Spleen (tissue), 11 donors: Measurements from ENCODE around the gene MAMDC2. TPM values are rescaled to one million over a fixed set of nuclear protein-coding genes. Genes with fewer than 3 reads are reported as not detected.

ENCODE experiments used
- DNase-seq: peaks from one replicate; pipeline ENCODE4 v3.0.0-alpha.2; 2020
- H3K27ac ChIP-seq, 8 donors: fragments of 200-600 bp; sonication (generic) in 7 of 8; 1 replicate in 4 of 8; 2 replicates in 4 of 8; pipeline versions ENCODE4 v1.5.0 to v1.8.0; 2016 to 2021; ENCODE audit warnings: inconsistent platforms in 4 of 8, mild to moderate bottlenecking in 4 of 8, moderate library complexity in 1 of 8
- H3K27me3 ChIP-seq, 7 donors: fragments of 200-600 bp; sonication (generic) in 6 of 7; replicated peaks in 1 of 7; 1 replicate in 4 of 7; 2 replicates in 3 of 7; pipeline versions ENCODE4 v1.5.0 to v1.8.0; 2016 to 2021; ENCODE audit warnings: inconsistent platforms in 3 of 7, mild to moderate bottlenecking in 1 of 7
- H3K36me3 ChIP-seq, 6 donors: fragments of 200-600 bp; sonication (generic) in 5 of 6; 1 replicate in 4 of 6; 2 replicates in 2 of 6; pipeline versions ENCODE4 v1.5.0 to v1.8.0; 2016 to 2021; ENCODE audit warnings: inconsistent platforms in 2 of 6
- H3K4me1 ChIP-seq, 6 donors: fragments of 200-600 bp; sonication (generic) in 5 of 6; 1 replicate in 3 of 6; 2 replicates in 3 of 6; pipeline versions ENCODE4 v1.5.0 to v1.8.0; 2016 to 2021; ENCODE audit warnings: inconsistent platforms in 3 of 6
- H3K4me3 ChIP-seq, 8 donors: fragments of 200-600 bp; sonication (generic) in 7 of 8; 1 replicate in 4 of 8; 2 replicates in 4 of 8; pipeline versions ENCODE4 v1.5.0 to v1.8.0; 2016 to 2021; ENCODE audit warnings: inconsistent platforms in 4 of 8, mild to moderate bottlenecking in 4 of 8, moderate library complexity in 2 of 8
- H3K9me3 ChIP-seq, 8 donors: fragments of 200-600 bp; sonication (generic) in 7 of 8; 1 replicate in 4 of 8; 2 replicates in 4 of 8; pipeline versions ENCODE4 v1.5.0 to v1.8.0; 2016 to 2021; ENCODE audit warnings: inconsistent platforms in 4 of 8
- CTCF ChIP-seq, 11 experiments: fragments of 200-600 bp in 7 of 11; fragments of 450-650 bp in 4 of 11; sonication (generic) in 4 of 11; IDR thresholded peaks in 8 of 11; conservative IDR thresholded peaks in 3 of 11; 1 replicate in 7 of 11; 2 replicates in 4 of 11; pipeline versions ENCODE4 v1.4.0 to v1.8.0; 2016 to 2021; ENCODE audit warnings: antibody characterized with exemption in 11 of 11, inconsistent platforms in 4 of 11, mild to moderate bottlenecking in 1 of 11
- POLR2A ChIP-seq, 3 donors: fragments of 450-650 bp; IDR thresholded peaks; one replicate each; pipeline ENCODE4 v1.5.1; 2017; ENCODE audit warnings: antibody characterized with exemption in 3 of 3, mild to moderate bottlenecking in 1 of 3
- POLR2AphosphoS5 ChIP-seq, 3 donors: sonication (generic); formaldehyde crosslinking; IDR thresholded peaks; one replicate each; pipeline ENCODE4 v1.5.1; 2017; ENCODE audit warnings: antibody characterized with exemption in 3 of 3
- WGBS, 5 donors: extraction: QIAGEN DNeasy Blood & Tissue Kit in 3 of 5; methylation state at CpG; one replicate each; pipeline versions ENCODE4 v1.1.5 to v1.1.7; 2013 to 2018; 5-methylcytosine and 5-hydroxymethylcytosine counted together
- intact Hi-C: fragments of 100-400 bp; cut with DNase I; formaldehyde crosslinking; loops from one replicate; pipeline ENCODE4 v1.15.0; 2023; ENCODE audit warnings: low total_unique reads
- polyA plus RNA-seq, 3 donors: library from polyadenylated mRNA; stranded (reverse); fragments of 200-250 nt; gene quantifications; one replicate each; pipeline ENCODE4 v1.2.1, GENCODE V29; 2013
- total RNA-seq, 7 donors: library from RNA; depleted of rRNA in 3 of 7; stranded (reverse); fragments of >200 nt in 3 of 7; fragmentation: NEBNext Ultra II Directional in 4 of 7; extraction: Animal tissue kit (Norgen Biotek cat#: 25700) in 4 of 7; gene quantifications; one replicate each; pipeline versions ENCODE4 v1.1.0 to v1.2.1, GENCODE V29; 2016 to 2021
- donor health status: healthy with polysubstance abuse.
- donor health status: DM: no; HTN: no; CAD: no; lungs with moderate emphysema.
- donor health status: DM: no; HTN: no; CAD: no.
- donor health status: Bipolar disorder and iron deficiency.
- donor health status: healthy.
- donor health status: DM: no; HTN: no; CAD: no.
- donor health status: DM: yes; HTN: yes; CAD: no.

MAMDC2 gene
- total and polyA plus RNA-seq, 10 donors: 1.5 to 65.5 (median 14.5) TPM

- no peak for TF ChIP-seq POLR2AphosphoS5 (IDR thresholded peaks at IDR 0.05)
- no peak for TF ChIP-seq POLR2A (IDR thresholded peaks at IDR 0.05)
- no peak for TF ChIP-seq CTCF (IDR thresholded peaks at IDR 0.05 in 8 of 11, conservative IDR thresholded peaks at IDR 0.05 in 3 of 11)
- peaks cover 4 to 35% (median 11%) of the 10 kb centered on the region in 6 donors for H3K36me3 ChIP-seq
- H3K27ac ChIP-seq: peak overlapping the region in 1 of 8 donors; percentile 92
- intact Hi-C loops: no loop called here
- H3K4me1 ChIP-seq: peaks cover 35 to 64% (median 46%) of the 10 kb centered on the region in 6 donors
- WGBS, 5 donors: 88 to 96% (median 90%) methylated on average over 30 of the region's 30 CpGs
- H3K27me3 ChIP-seq: no peaks in the 10 kb centered on the region
- H3K9me3 ChIP-seq: no peaks in the 10 kb centered on the region
- peak; percentile 77 for DNase-seq
- peak overlapping the region; percentile 71 to 87 (median 74) for H3K4me3 ChIP-seq
These were observed 216.4 kb downstream of the MAMDC2 start for GRCh38 chr9:70260007-70260443.

- no peaks in the 10 kb centered on the region for H3K27me3 ChIP-seq
- intact Hi-C loops: no loop called here
- H3K36me3 ChIP-seq: peaks cover 6 to 40% (median 17%) of the 10 kb centered on the region in 6 donors
- H3K4me1 ChIP-seq: peaks cover 35 to 69% (median 46%) of the 10 kb centered on the region in 6 donors
- H3K27ac ChIP-seq: no peak overlapping the region
- H3K4me3 ChIP-seq: peak overlapping the region in 4 of 8 donors; percentile 71 to 85 (median 72)
- no peaks in the 10 kb centered on the region for H3K9me3 ChIP-seq
- no peak for TF ChIP-seq POLR2A (IDR thresholded peaks at IDR 0.05)
- no peak for TF ChIP-seq CTCF (IDR thresholded peaks at IDR 0.05 in 8 of 11, conservative IDR thresholded peaks at IDR 0.05 in 3 of 11)
- TF ChIP-seq POLR2AphosphoS5 (IDR thresholded peaks at IDR 0.05): no peak
- no peak for DNase-seq
- WGBS, 5 donors: 73 to 93% (median 83%) methylated on average over 8 of the region's 8 CpGs
These were observed 217.0 kb downstream of the MAMDC2 start for GRCh38 chr9:70260606-70261005.

- Histone ChIP-seq H3K9me3 (no peaks in the 10 kb centered on the region), H3K27me3 (no peaks in the 10 kb centered on the region), H3K27ac (no peak overlapping the region), H3K36me3 (peaks cover 6 to 47% (median 18%) of the 10 kb centered on the region in 6 donors), H3K4me1 (peaks cover 35 to 76% (median 46%) of the 10 kb centered on the region in 6 donors), H3K4me3 (peak overlapping the region in 1 of 8 donors; percentile 85)
- 81 to 94% (median 91%) methylated on average over 4 of the region's 4 CpGs for WGBS, 5 donors
- DNase-seq: no peak
- TF ChIP-seq POLR2A (IDR thresholded peaks at IDR 0.05): no peak
- TF ChIP-seq POLR2AphosphoS5 (IDR thresholded peaks at IDR 0.05): no peak
- no peak for TF ChIP-seq CTCF (IDR thresholded peaks at IDR 0.05 in 8 of 11, conservative IDR thresholded peaks at IDR 0.05 in 3 of 11)
- intact Hi-C loops: no loop called here
These were observed 217.7 kb downstream of the MAMDC2 start for GRCh38 chr9:70261131-70261870.

- no peak for TF ChIP-seq POLR2AphosphoS5 (IDR thresholded peaks at IDR 0.05)
- TF ChIP-seq CTCF (IDR thresholded peaks at IDR 0.05 in 8 of 11, conservative IDR thresholded peaks at IDR 0.05 in 3 of 11): no peak
- no peak for TF ChIP-seq POLR2A (IDR thresholded peaks at IDR 0.05)
- peaks cover 6 to 58% (median 22%) of the 10 kb centered on the region in 6 donors for H3K36me3 ChIP-seq
- intact Hi-C loops: no loop called here
- no peak overlapping the region for H3K4me3 ChIP-seq
- H3K27ac ChIP-seq: no peak overlapping the region
- peaks cover 35 to 76% (median 46%) of the 10 kb centered on the region in 6 donors for H3K4me1 ChIP-seq
- no peak for DNase-seq
- no peaks in the 10 kb centered on the region for H3K27me3 ChIP-seq
- 72 to 88% (median 83%) methylated on average over 2 of the region's 2 CpGs for WGBS, 5 donors
- no peaks in the 10 kb centered on the region for H3K9me3 ChIP-seq
These were observed 218.7 kb downstream of the MAMDC2 start for GRCh38 chr9:70262366-70262765.
